ENCODE results near the gene SRGN. TPM values are rescaled to one million over a fixed set of nuclear protein-coding genes. Genes with fewer than 3 reads are reported as not detected.
A peak's percentile ranks its signal among the peaks of the same experiment; 100 is the strongest.

SRGN gene
- polyA plus RNA-seq, 3 donors = 1,724 to 3,407 (median 1,859) TPM

GRCh38 chr10:69088801-69089501 lies 1.0 kb downstream of the SRGN start:
- Mint-ChIP-seq H3K4me1 (peaks cover 55% of the 10 kb centered on the region), H3K9me3 (peaks cover 0 to 11% (median 4%) of the 10 kb centered on the region in 7 donors), H3K27ac (peak overlapping the region; percentile 97 to 100 (median 99)), H3K4me3 (peak overlapping the region; percentile 90 to 99), H3K36me3 (peaks cover 56 to 61% of the 10 kb centered on the region in 2 donors), H3K27me3 (ENCODE audit: low read depth in 3 of 3) (peaks cover 0 to 2% (median 2%) of the 10 kb centered on the region in 3 donors)
- Histone ChIP-seq H2AFZ (ENCODE audit: insufficient read depth, low read depth, low read length, poor library complexity, severe bottlenecking) (no peak overlapping the region), H3K79me2 (ENCODE audit: insufficient read depth, low read length) (peaks cover 94% of the 10 kb centered on the region), H3K4me2 (replicated peaks; ENCODE audit: extremely low read depth, low read length, poor library complexity, severe bottlenecking) (peak overlapping the region; percentile 90), H3K27ac (ENCODE audit: low read depth in 1 of 2, low read length in 2 of 2) (peak overlapping the region; percentile 91 to 100), H3K9ac (ENCODE audit: insufficient read depth, low read length, poor library complexity, severe bottlenecking) (peak overlapping the region; percentile 100), H4K20me1 (ENCODE audit: insufficient read depth, low read length) (peaks cover 60% of the 10 kb centered on the region), H3K4me3 (replicated peaks in 1 of 3; ENCODE audit: low read depth in 2 of 3, low read length in 3 of 3) (peak overlapping the region; percentile 73 to 99 (median 97)), H3K4me1 (ENCODE audit: control insufficient read depth in 1 of 2, insufficient read depth in 2 of 2, low read length in 2 of 2) (peaks cover 69 to 74% of the 10 kb centered on the region in 2 donors), H3K36me3 (replicated peaks in 1 of 2; ENCODE audit: control insufficient read depth in 1 of 2, insufficient read depth in 2 of 2, low read length in 2 of 2) (peaks cover 0 to 34% of the 10 kb centered on the region in 2 donors), H3K27me3 (ENCODE audit: control insufficient read depth in 2 of 2, insufficient read depth in 2 of 2, low read length in 2 of 2) (no peaks in the 10 kb centered on the region), H3K9me3 (replicated peaks in 1 of 2; ENCODE audit: control insufficient read depth in 1 of 2, insufficient read depth in 1 of 2, low read length in 2 of 2) (no peaks in the 10 kb centered on the region)
- WGBS (ENCODE audit: insufficient coverage) = 0% methylated on average over 2 of the region's 10 CpGs
- no peak for TF ChIP-seq CTCF (IDR thresholded peaks at IDR 0.05)
- intact Hi-C loops (cut with micrococcal nuclease) = loop anchor here (1.0 to 2.0 kb wide), 3 partner anchors 28 to 44 kb away; no protein-coding TSS in a partner anchor
- DNase-seq = peak; percentile 75 to 95 (median 91)

GRCh38 chr10:69089638-69090599 lies 2.0 kb downstream of the SRGN start:
- Mint-ChIP-seq H3K27ac (peak overlapping the region; percentile 97 to 100 (median 99)), H3K36me3 (peaks cover 65 to 67% of the 10 kb centered on the region in 2 donors), H3K4me3 (peak overlapping the region; percentile 90 to 99), H3K27me3 (ENCODE audit: low read depth in 3 of 3) (peaks cover 0 to 2% (median 2%) of the 10 kb centered on the region in 3 donors), H3K4me1 (peaks cover 50% of the 10 kb centered on the region), H3K9me3 (peaks cover 0 to 11% (median 4%) of the 10 kb centered on the region in 7 donors)
- Histone ChIP-seq H3K27me3 (ENCODE audit: control insufficient read depth in 2 of 2, insufficient read depth in 2 of 2, low read length in 2 of 2) (no peaks in the 10 kb centered on the region), H3K36me3 (replicated peaks in 1 of 2; ENCODE audit: control insufficient read depth in 1 of 2, insufficient read depth in 2 of 2, low read length in 2 of 2) (peaks cover 3 to 34% of the 10 kb centered on the region in 2 donors), H4K20me1 (ENCODE audit: insufficient read depth, low read length) (peaks cover 69% of the 10 kb centered on the region), H3K79me2 (ENCODE audit: insufficient read depth, low read length) (peaks cover 94% of the 10 kb centered on the region), H3K9me3 (replicated peaks in 1 of 2; ENCODE audit: control insufficient read depth in 1 of 2, insufficient read depth in 1 of 2, low read length in 2 of 2) (no peaks in the 10 kb centered on the region), H3K4me3 (replicated peaks in 1 of 3; ENCODE audit: low read depth in 2 of 3, low read length in 3 of 3) (peak overlapping the region; percentile 73 to 99 (median 97)), H3K9ac (ENCODE audit: insufficient read depth, low read length, poor library complexity, severe bottlenecking) (peak overlapping the region; percentile 100), H3K27ac (ENCODE audit: low read depth in 1 of 2, low read length in 2 of 2) (peak overlapping the region; percentile 91 to 100), H3K4me2 (replicated peaks; ENCODE audit: extremely low read depth, low read length, poor library complexity, severe bottlenecking) (peak overlapping the region; percentile 90), H3K4me1 (ENCODE audit: control insufficient read depth in 1 of 2, insufficient read depth in 2 of 2, low read length in 2 of 2) (peaks cover 67 to 74% of the 10 kb centered on the region in 2 donors), H2AFZ (ENCODE audit: insufficient read depth, low read depth, low read length, poor library complexity, severe bottlenecking) (no peak overlapping the region)
- WGBS (ENCODE audit: insufficient coverage) = 0% methylated on average over 5 of the region's 16 CpGs
- TF ChIP-seq CTCF (IDR thresholded peaks at IDR 0.05) = no peak
- intact Hi-C loops (cut with micrococcal nuclease) = loop anchor here in 1 of 2 donors (2.0 to 5.0 kb wide), 2 partner anchors 43 to 83 kb away; no protein-coding TSS in a partner anchor
- peak; percentile 74 to 87 (median 76) for DNase-seq

Data from CD14-positive monocyte (primary cell).